Measurements from ENCODE around the gene CASZ1.
A peak's percentile ranks its signal among the peaks of the same experiment; 100 is the strongest.

CASZ1 gene

DNA sequence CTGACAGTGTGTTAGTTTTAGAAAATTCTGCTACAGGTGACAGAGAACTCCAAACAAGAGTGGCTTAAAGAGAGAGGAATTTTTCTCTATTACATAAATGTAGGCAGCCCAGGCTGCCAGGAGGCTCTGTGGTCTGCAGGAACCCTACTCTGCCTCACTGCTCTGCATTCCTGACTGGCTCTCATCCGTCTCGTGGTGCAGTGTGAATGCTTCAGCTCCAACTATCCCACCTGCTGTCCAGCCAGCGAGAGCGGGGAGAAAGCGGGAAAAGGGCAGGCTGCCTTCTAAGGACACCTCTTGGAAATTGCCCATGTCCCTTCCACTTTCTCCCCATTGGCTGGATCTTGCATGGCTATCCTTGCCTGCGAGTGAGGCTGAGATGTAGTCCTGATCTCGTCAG is 190.4 kb downstream of the CASZ1 start:
- no peak for DNase-seq

DNA sequence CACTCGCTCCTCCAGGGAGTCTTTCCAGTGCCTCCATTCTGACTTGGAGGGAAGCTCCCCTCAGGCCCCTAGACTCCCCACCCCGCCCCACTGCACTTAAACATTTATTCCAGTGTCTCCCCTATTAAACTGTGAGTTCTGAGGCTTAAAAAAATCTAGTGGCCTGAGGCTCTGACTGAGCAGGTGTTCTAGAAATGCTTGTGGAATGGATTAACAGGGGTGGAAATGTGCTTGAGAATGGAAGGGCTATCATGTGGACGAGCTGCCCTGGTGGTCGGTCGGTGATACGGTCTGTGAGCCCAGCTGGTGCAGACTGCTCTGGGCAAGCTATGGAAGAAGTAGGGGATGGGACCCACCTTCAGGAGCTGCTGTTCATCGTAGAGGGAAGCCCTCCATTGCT is 191.5 kb downstream of the CASZ1 start:
- DNase-seq = no peak

DNA sequence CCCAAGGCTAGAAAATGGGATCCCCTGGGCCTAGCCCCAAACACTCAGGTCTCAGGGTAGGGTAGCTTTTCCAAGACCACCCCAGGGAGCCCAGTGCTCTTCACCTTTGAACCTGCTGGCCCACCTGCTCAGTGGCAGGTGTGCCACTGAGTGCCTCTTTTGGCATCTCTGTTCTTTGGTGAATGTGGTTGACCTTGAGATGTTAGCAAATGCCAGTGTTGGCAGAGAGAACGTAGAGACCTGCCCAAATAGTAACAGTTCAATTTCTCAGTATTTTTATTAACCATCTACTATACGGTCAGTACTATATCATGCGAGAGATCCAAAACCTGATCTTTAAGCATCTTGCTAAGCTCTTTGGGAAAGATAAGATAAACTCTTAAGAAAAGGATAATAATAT is 193.5 kb downstream of the CASZ1 start:
- no peak for DNase-seq

DNA sequence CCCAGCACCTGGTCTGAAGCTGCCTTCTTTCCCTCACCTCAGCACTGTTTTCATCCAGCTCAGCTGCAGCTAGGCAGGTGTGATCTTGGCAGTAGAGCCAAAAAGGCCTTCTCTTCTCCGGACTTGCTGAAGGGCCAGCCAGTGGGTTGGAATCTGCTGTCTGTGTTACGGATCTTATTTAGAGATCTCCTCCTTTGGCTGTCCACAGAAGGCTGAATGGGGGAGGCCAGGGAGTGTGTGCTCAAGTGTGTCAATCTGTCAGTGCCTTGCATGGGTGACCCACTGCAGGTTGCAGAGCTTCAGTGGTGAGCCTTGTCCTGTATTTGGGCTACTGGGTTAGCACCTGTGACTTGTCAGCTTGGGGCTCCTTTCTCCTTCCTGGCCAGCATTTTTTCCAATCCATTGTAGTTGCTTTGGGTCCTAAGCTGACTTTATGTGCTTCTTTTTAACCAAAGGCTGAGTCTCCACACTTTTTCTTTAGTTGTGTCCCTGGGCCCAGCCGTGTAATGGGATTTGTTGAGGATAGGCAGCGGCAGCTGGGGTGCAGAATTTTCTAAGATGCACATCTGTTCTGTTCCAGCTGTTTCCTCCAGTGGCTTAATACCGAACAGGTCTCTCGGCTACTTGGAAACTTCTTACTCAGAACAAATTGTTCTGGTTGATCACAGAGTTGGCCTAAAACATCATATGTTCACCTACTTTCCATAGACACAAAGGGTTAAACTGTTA is 194.9 kb downstream of the CASZ1 start:
- DNase-seq = no peak

DNA sequence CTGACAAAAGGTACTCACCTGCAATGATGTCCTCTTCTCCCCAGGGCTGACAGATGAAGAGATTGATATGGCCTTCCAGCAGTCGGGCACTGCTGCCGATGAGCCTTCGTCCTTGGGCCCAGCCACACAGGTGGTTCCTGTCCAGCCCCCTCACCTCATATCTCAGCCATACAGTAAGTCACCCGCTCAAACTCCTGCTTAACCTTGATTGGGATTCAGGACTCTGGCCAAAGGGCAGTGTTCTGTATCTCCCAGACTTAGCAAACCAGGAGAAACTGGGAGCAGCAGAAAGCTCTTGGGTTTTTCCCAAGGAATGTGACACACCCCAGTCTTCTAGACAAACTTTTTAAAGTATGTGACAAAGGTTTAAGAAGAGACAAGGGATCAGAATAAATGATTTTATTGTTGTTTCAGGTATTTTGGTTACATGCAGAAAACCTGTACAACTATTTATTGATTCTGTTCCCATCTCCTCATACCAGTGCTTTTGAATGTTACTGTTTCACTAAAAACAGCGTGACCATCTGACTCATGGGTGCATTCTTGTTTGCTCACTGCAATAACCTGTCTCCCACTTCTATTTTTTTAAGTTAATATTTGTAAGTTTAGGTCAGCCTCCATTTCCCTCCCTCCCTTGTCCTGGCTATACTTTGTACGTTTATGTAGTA is 197.1 kb downstream of the CASZ1 start:
- DNase-seq = no peak

DNA sequence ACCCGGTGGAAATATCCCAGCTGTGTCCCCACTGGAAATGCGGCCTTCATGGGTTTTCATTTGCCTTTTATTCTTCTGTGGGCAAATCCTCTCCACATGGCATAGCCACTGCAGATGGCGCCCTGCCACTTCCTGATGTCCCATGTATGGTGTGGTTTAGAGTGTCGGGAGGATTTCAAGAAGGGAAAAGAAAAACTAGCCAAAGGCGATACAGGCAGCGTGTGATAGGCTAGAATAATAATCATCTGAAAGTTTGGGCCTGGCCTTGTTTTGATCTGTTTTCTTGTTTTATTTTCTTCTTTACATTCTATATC is 198.1 kb downstream of the CASZ1 start:
- DNase-seq = peak in 13 of 51 donors; percentile 5 to 55 (median 16)

DNA sequence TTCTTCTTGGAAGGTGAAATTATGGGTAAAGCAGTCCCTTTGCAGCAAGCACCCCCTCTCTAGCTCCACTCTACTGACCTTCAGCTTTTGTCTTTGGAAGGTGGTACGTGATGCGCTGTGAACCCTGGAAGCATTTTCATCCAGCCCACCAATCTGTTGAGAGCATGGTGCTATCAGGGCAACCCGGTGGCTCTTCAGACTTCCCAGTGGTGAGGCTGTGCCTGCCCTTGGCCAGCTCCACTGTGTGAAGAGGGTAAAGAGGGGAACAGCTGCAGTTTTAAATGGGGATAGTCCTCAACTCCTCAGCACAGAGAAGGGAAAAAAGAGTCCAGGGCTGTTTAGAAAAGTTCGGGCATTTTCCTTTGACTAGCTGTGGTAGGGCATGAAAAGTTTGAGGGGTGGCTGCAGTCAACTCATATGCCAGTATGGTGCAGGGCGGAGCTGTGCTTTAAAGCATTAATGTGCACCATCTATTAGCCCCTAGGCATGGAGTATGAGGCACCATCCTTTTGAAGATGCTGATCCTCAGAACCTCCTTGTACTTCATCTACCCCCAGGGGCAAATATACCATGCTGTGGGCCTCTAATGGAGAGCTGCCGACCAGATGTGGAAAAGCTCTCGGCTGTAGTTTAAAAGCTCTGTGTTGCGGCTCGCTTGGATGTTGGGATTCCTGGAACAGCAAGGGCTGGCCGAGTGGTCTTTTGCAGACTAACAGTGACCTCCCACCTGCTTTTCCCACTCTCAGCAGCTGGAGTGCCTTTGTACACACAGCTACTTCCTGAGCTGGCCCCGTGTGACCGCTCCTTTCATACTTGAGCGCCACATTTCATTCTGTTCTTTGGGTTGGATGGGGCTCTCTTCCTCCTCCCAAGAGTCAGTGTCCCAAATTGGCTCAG is 198.7 kb downstream of the CASZ1 start:
- no peak for DNase-seq

DNA sequence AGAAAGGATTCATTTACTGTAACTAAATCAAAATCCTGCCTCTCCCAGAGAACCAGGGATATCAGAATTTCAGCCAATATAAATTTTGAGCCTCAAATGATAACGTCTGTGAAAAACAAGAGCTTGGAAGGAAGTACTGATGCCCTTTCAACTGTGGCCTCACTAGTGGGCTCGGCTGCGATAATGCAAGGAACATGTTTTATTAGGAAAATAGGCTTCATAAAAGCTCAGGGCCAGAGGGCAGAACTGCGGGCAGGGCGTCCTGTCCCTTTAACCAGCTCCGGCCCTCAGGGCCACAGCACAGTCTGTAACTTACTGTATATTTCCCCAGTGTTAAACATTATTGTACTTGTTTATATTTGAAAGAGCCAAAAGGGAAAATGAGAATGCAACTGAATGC is 199.7 kb downstream of the CASZ1 start:
- DNase-seq = no peak

DNA sequence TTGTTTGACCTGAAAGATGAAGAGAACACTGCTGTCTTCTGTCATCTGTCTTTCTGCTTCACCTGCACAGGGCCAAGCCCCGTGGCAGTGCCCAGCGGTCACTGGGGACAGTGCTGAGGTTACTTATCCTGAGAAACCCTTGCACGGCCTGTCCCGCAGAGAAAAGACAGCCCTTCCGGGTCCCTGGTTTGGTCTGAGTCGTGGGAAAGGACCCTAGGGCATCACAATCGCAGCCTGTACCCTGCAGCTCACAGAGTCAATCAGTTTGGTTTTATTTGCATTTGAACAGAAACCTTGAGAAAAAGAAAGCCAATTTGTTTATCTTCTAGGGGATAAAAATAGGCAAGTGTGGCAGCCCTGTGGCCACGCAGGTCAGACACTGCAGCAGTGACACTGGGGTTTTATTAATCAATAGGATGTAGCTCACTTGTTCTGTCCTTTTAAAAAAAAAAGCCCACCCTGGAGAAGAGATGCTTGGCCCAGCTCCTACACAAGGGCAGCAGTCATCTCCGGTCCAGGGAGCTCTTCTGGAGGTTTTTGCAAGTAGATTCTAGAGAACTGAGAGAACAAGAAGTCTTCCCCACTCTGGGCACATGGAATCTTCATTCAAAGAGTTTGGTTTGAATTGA is 201.7 kb downstream of the CASZ1 start:
- DNase-seq = no peak

DNA sequence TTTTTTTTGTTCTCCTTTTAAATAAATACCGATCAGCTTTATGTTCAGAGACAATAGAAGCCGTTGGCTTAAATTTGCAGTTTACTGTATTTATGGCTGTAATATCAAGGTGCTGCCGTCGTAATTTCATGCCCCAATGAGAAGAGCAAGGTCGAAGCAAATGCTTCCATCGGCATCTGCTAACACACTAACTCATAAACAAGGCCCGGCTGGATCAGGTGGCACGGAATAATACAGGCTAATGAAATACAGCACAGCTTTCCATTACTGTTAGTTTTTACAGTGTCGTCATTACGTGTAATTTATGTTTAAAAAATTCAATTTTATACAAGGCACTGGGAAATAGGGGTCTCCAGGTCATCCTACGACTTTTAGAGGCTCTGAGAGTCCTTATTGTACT is 202.7 kb downstream of the CASZ1 start:
- no peak for DNase-seq

DNA sequence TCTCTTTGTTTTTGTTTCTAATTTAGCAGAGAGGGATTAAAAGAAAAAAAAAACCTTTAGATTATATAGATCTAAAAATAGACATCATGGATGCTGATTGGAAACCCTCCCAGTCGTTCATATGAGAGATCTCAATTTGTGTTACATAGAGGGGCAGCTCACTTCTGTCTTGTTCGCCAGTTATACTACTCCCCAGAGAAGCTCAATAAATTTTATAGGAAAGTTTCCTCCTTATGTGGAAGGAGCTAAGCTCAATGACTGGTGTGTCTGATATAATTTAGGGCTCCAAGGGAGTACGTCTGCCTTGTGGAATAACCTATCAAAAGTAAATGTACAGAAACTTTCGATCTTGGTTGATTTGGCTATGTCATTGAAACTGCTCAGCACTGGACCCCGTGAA is 204.1 kb downstream of the CASZ1 start:
- DNase-seq = no peak

DNA sequence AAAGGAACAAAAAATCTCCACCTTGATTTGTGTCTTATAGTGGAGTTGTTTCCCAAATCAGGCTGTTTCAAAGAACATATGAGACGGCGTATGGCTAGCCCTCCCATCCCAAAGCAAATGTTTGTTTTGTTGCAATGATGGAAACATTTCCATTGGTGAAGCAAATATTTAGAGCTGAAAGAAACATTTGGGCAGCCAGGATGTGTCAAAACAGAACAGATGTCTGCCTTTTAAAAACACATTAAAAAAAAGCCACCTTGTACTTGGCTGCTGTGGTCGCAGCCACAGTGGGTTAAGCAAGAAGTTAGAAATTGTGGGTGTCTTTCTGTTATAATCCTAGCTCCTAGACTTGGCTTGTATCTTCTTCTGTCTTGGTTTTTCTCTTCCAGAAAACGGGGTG is 205.4 kb downstream of the CASZ1 start:
- DNase-seq = no peak

DNA sequence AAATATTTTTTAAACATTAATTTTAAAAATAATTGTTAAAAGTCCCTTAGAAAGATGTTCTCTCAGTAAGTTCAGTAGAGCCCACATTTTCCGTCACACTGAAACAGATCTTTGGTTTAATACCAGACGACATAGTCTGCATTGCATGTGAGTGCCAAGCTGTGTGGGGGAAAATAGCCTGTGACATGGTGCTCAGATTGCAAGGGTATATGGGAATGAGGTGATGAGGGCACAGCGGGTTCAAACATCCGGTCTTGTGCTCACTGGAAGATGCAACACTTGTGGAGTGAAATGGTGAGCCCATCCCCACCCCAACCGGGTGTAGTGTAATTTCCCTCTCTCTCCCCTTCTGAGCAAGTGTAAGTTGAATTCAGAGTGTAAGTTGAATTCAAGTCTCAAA is 207.4 kb downstream of the CASZ1 start:
- DNase-seq = no peak

DNA sequence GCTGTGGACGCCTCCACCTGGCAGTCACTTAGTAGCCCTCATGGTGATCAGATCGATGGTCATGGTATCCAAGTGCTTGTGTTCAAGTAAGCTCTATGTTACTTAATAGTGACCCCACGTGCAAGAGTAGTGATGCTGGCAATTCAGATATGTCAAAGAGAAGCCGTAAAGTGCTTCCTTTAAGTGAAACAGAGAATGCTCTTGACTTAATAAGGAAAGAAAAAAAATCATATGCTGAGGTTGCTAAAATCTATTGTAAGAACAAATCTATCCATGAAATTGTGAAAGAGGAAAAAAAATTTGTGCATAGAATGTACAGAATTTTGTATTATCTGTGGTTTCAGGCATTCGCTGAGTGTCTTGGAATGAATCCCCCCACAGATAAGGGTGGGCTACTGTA is 207.8 kb downstream of the CASZ1 start:
- DNase-seq = no peak
